Measurements from ENCODE around the gene NDUFC2. TPM values are rescaled to one million over a fixed set of nuclear protein-coding genes. Genes with fewer than 3 reads are reported as not detected.

NDUFC2 gene
- total RNA-seq, 1 experiment from 2014 or later: 127 TPM

DNA sequence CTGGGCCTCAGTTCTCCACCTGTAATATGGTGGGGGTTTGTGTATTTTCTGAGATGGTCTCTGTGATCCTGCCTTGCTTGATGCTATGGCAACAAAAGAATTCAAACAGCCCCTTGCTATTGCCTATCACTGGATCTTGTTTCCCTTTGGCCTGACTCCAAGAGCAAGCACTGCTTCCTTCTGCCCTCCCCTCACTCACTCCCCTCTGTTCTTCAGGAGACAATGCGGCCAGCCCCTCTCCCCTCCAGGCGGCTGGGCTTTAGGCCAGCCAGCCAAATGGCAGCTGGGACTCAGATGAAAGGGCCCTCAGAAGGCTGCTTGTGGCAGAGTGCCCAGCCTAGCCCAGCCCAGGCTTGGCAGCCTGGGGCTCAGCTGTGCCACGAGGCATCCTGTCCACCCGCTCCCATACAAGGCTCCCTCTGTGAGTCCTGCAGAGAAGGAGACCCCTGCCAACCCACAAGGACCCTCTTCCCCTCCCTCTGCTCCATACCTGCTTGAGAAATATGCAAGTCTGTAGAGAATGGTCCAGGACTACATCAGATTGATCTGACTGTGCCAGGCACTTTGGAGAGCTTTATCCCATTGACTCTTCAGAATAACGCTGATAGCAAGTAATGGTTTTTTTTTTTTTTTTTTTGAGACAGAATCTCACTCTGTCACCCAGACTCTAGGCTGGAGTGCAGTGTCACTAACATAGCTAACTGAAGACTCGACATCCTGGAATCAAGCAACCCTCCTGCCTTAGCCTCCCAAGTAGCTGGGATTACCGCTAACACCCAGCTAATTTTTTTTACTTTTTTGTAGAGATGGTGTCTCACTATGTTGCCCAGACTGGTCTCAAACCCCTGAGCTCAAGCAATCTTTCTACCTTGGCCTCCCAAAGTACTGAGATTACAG, 49.0 kb downstream of the NDUFC2 start:
- DNase-seq (ENCODE audit: low spot score): peak; percentile 81

DNA sequence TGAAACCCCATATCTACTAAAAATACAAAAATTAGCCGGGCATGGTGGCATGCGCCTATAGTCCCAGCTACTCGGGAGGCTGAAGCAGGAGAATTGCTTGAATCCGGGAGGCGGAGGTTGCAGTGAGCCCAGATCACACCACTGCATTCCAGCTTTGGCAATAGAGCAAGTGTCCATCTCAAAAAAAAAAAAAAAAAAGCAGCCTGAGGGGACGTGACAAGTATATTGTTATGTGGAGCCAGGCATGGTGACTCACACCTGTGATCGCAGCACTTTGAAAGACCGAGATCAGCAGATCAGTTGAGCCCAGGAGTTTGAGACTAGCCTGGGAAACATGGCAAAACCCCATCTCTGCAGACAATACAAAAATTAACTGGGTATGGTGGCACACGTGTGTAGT, 51.2 kb downstream of the NDUFC2 start:
- peak; percentile 62 for DNase-seq (ENCODE audit: low spot score)

DNA sequence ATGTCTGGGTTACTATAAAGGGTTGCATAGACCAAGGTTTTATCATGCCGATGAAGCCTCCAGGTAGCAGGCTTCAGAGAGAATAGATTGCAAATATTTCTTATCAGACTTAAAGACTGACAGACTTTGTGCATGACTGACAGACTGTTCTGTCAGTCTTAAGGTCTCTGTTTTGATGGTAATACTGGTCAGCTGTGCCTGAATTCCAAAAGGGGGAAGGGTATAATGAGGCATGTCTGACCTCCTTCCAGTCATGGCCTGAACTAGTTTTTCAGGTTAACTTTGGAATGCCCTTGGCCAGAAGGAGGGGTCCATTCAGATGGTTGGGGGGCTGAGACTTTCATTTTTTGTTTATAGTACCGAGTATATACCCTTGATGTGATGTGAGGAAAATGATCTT, 51.9 kb downstream of the NDUFC2 start:
- no peak for DNase-seq (ENCODE audit: low spot score)

DNA sequence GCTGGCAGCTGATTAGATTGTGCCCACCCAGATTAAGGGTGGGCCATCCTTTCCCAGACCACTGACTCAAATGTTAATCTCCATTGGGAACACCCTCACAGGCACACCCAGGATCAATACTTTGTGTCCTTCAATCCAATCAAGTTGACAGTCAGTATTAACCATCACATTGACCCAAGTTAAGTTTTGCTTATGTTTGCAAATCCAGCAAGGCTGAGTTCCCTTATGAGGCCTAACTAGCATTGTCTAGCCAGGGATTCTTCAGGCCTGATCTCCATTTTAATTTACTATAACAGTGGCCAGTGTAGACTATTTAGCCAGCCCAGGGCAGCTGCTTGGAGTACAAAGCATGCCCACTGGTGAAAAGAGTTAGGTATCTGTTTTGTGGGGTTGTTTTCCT, 54.3 kb downstream of the NDUFC2 start:
- no peak for DNase-seq (ENCODE audit: low spot score)

DNA sequence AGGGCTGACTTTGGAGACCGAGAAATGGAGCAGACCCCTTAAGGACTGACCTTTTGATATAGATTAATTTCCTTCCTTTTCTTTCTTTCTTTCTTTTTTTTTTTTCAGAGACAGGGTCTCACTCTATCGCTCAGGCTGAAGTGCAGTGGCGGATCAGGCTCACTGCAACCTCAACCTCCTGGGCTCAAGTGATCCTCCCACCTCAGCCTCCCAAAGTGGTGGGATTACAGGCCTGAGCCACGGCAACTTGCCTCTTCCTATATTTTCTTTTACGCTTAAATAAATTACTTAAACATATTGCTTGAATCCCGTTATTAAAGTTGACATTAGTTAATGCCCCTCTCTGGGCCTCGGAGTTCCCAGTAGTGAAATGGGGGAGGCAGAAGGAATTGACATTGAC, 56.2 kb downstream of the NDUFC2 start:
- no peak for DNase-seq (ENCODE audit: low spot score)

DNA sequence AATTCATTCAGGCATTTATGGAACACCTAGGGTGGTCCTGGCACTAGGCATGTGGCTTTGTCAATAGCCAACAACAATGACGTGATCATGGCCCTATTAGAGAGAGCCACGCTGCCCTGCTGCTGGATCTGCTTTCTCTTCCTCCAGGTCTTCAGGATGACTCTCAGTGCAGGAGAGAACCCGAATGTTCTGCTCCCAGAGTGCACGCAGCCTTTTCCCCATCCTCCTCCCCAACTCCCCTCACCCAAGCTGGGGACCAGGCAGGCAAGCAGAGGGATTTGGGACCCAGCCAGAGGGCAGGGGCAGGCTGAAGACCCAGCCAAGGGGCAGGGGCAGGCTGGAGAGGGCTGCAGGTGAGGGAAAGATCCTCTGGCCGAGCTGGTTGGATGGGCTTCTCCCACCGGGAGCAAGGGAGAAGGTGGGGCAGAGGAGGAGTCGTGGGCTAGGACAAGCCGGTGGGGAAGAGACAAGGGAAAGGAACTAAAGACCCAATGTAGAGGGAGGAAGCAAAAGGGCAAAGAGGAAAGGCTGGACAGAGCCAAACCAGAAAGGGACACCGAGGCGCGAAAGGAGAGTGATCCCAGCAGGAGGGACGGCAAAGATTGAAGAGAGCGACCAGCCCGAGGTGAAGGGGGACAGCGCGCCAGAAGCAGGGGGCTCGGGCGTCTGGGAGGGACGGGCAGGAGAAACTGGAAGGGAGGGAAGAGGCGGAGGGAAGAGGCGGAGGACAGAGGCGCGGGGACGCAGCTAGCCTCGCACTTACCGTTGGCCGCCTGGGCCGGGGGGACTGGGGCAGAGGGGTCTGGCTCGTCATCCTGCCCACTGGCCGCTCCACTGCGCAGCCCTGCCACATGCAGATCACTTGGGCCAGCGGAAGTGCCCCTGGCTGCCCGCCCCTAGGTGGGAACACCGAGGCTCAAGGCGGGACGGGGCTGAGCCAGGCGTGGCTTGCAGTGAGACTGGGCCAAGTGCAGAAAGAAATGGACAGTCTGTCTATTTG, 57.0 kb downstream of the NDUFC2 start, which contains the start of gene KCTD14:
TSS of gene KCTD14 (minus strand) at position 880 of the 1,000 bp plus-strand sequence. CDS start at position 853, 27 bp downstream.
- DNase-seq (ENCODE audit: low spot score): no peak

DNA sequence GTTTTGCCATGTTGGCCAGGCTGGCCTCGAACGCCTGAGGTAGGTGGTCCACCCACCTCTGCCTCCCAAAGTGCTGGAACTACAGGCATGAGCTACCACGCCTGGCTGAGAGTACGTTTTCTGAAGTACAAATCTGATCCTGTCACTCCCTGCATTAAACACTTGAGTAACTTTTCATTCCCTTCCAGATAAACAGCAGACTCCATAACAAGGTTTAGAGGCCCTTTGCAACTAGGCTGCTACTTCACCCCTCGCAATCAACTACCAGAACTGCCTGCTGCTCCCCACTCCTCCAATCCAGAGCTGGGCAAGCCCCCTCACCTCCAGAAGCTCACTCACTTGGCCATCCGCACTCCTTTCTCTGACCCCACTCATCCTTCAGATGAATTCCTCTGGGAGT, 58.1 kb downstream of the NDUFC2 start:
- DNase-seq (ENCODE audit: low spot score): no peak

DNA sequence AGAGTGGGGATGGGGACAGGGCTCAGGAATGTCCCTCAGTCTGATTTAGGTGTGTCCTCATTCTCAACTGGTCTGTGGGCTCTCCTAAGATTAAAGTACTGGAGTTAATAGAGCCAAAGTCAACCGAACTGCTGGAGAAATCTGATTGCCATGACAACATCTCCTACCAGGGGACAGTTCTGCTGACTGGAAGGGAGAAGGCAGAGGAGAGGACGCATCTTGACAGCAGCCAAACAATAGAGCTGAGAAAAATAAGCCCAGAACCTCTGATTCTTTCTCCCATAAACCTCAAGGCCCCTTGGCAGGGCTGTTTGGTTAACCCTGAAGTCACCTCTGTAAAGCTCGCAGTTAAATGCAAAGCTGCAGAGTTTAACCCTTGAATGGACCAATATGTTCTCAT, 59.4 kb downstream of the NDUFC2 start:
- no peak for DNase-seq (ENCODE audit: low spot score)

DNA sequence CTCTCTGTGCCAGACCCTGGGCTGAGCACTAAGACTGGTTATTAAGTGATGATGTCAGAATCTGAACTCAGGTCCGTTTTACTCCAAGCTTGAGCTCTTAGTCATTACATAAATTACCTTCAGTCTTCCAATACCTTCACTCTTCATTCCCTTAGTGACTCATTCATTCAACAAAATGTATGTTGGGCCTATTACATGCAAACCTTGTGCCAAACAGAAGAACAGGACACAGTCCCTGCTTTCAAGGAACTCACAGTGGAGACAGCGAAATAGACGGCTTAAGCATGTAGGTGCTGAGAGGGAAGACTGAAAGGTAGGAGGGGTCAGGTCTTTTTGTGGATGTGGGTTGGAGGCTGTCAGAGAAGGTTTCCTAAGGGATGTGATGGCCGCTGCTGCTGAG, 59.9 kb downstream of the NDUFC2 start:
- no peak for DNase-seq (ENCODE audit: low spot score)

Other genes with a start within 250 kb of the NDUFC2 start
- 26.5 and 28.2 TPM in 2 replicates for gene INTS4, start 85.2 kb downstream of the NDUFC2 start, total RNA-seq (2014; rRNA removed; shearing (Covaris generic))
- 0.77 TPM in 1 of 2 replicates, not detected in the other for gene KCTD14, start 56.6 kb downstream of the NDUFC2 start, total RNA-seq (2014; rRNA removed; shearing (Covaris generic))
- not detected in 2 replicates for gene THRSP, start 16.0 kb downstream of the NDUFC2 start, total RNA-seq (2014; rRNA removed; shearing (Covaris generic))
- gene ALG8, start 59.8 kb upstream of the NDUFC2 start, total RNA-seq (2014; rRNA removed; shearing (Covaris generic)): 106 and 116 TPM in 2 replicates
- 2.5 and 4.9 TPM in 2 replicates for gene KCTD21, start 108.8 kb upstream of the NDUFC2 start, total RNA-seq (2014; rRNA removed; shearing (Covaris generic))
- 1.5 and 1.7 TPM in 2 replicates for gene USP35, start 109.1 kb upstream of the NDUFC2 start, total RNA-seq (2014; rRNA removed; shearing (Covaris generic))

Data from H4 (cell line).